ENCODE data around the gene C8G.

Gene C8G

DNA sequence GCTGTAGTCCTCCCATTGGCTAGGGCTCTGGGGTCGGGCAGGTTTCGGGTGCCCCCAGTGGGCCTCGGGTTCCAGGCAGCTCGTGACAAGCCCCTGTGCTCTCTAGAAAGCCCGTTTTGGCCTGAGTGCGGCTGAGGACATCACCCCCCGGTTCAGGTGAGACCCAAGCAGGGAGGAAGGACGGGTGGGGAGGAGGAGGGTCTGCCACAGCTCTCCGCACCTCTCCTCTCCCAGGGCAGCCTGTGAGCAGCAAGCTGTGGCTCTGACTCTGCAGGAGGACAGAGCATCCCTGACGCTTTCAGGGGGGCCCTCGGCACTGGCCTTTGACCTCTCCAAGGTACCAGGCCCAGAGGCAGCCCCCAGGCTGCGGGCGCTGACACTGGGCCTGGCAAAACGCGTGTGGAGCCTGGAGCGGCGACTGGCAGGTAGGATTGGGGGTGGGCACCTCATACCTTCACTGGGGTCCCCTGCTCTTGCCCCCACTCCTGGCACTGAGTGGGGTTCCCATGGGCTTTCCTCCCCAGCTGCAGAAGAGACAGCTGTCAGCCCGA lies 47.9 kb downstream of the C8G start:
- Histone ChIP-seq H3K27ac (peak overlapping the region in 1 of 2 donors; percentile 89), H3K4me3 (peak overlapping the region; percentile 99)
- DNase-seq (ENCODE audit: low spot score) = no peak
- TF ChIP-seq, protein P1, sequence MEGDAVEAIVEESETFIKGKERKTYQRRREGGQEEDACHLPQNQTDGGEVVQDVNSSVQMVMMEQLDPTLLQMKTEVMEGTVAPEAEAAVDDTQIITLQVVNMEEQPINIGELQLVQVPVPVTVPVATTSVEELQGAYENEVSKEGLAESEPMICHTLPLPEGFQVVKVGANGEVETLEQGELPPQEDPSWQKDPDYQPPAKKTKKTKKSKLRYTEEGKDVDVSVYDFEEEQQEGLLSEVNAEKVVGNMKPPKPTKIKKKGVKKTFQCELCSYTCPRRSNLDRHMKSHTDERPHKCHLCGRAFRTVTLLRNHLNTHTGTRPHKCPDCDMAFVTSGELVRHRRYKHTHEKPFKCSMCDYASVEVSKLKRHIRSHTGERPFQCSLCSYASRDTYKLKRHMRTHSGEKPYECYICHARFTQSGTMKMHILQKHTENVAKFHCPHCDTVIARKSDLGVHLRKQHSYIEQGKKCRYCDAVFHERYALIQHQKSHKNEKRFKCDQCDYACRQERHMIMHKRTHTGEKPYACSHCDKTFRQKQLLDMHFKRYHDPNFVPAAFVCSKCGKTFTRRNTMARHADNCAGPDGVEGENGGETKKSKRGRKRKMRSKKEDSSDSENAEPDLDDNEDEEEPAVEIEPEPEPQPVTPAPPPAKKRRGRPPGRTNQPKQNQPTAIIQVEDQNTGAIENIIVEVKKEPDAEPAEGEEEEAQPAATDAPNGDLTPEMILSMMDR (IDR thresholded peaks at IDR 0.05) = no peak

DNA sequence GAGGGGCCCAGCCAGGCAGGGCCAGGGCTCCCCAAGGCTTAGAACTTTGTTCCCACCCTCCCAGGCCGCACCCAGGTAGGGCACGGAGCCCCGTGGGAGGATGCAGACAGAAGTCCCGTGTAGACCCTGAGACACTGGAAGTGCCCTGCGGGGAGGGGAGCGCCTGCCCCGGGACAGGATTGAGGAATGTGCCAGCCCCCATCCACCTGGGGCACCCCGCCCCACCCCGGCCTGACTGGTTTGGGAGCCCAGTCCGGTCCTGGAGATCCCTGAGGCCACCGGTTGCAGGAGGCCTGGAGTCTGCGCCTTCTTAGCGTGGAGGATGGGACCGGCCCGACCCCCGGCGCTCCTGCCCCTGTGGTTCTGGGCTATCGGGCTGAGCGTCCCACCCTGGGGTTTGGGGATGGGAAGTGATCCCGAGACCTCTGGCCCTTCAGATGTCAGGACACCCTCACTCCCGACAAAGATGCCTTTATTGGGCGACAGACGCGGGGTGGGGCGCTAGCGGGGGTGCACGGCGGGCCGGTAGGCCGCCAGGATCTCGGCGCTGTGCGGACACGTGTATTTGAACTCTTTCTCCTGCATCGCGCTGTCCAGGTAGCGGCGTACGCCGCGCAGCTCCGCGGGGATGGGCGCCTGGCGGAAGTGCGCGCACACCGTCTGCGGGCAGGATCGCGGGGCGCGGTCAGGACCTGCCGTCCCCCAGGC lies 49.3 kb downstream of the C8G start:
- TF ChIP-seq, protein P1 (IDR thresholded peaks at IDR 0.05) = no peak
- Histone ChIP-seq H3K27ac (no peak overlapping the region), H3K4me3 (peak overlapping the region; percentile 53)
- no peak for DNase-seq (ENCODE audit: low spot score)

DNA sequence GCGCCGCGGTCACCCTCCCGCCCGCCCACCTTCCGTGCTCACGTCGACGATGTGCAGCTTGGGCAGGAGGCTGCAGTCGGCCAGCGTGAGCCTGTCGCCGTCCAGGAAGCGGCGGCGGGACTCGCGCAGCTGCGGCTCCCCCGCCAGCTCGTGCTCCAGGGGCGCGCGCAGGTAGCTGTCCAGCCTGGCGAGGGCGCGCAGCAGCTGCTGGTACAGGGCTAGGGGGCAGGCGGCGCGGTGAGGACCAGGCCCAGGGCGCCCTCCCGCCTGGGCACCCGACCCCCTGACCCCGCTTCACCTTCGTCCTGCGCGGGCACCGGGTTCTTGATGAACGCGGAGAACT lies 49.8 kb downstream of the C8G start:
- Histone ChIP-seq H3K4me3 (peak overlapping the region; percentile 53), H3K27ac (peak overlapping the region in 1 of 2 donors; percentile 60)
- TF ChIP-seq, protein P1 (IDR thresholded peaks at IDR 0.05) = no peak
- DNase-seq (ENCODE audit: low spot score) = no peak

DNA sequence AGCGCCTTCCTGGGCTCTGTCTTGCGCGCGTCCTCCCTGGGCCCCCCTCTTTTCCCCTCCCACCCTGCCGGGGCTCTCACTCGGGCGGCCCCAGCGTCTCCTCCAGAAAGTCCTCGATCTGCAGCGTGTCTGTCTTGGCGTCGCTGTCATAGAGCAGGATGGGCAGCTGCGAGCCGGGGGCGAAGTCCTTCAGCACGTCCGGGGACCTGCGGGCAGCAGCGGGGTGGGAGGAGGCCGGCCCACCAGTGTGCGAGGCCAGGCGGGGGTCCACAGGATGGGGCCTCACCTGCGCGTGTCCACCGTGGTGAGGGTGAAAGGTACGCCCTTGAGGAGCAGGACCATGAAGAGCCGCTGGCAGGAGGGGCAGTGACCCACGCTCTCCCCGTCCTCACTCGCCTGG lies 50.3 kb downstream of the C8G start:
- Histone ChIP-seq H3K4me3 (peak overlapping the region; percentile 53), H3K27ac (peak overlapping the region; percentile 19 to 60)
- TF ChIP-seq, protein P1 (IDR thresholded peaks at IDR 0.05) = no peak
- no peak for DNase-seq (ENCODE audit: low spot score)

DNA sequence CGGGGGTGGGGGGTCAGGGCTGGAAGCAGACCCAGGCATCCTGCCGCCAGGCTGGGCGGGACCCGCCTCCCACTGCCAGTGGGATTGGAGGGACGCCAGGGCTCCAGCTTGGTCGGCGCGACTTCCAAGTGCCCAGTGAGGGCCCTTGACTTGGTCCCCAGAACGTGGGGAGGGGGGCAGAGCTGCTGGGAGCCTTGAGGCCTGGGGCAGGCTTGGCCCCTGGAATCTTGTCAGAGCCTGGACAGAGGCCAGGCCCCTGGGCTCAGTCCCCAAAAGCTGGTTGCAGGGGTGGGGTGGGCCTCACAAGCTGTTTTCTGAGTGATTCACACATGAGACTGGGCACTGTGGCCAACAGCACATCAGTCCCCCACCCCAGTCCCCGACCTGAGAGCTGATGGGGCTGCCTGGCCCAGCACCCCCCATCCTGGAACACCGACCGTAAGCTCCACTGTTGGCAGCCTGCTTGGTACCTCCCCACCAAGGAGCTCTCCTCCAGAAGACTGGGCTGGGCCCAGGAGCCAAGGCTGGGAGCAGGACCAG lies 50.8 kb downstream of the C8G start:
- H3K27ac ChIP-seq = peak overlapping the region; percentile 19 to 60
- peak overlapping the region; percentile 53 for H3K4me3 ChIP-seq
- TF ChIP-seq, protein P1 (IDR thresholded peaks at IDR 0.05) = no peak
- no peak for DNase-seq (ENCODE audit: low spot score)
